Stimulated activated CD4-positive, alpha-beta T cell treated with anti-CD3 and anti-CD28 coated beads, Interleukin-4, amount 100 ng/mL, for 24 hours (primary cell): Measurements from ENCODE around the gene SNAI1.
"Not testable (repeated sequence)": the region's sequence is repeated elsewhere in the genome, so short reads cannot be mapped to it uniquely, and the experiment has no call there.

Experiments
- DNase-seq: peaks from one replicate; pipeline ENCODE4 v3.0.0-alpha.2; 2020

The SNAI1 gene

GRCh38 chr20:49987015-49987867, 4.5 kb downstream of the SNAI1 start:
- no peak for DNase-seq

- no peak for DNase-seq
Observed at GRCh38 chr20:49987868-49988690, 5.3 kb downstream of the SNAI1 start.

- no peak for DNase-seq
Observed at GRCh38 chr20:49989234-49990065, 6.7 kb downstream of the SNAI1 start.

- DNase-seq, result no peak
Observed at GRCh38 chr20:49990271-49990720, 7.5 kb downstream of the SNAI1 start.

- no peak for DNase-seq
Observed at GRCh38 chr20:49993301-49993751, 10.5 kb downstream of the SNAI1 start.

- no peak for DNase-seq
Observed at GRCh38 chr20:49995586-49995985, 12.8 kb downstream of the SNAI1 start.

GRCh38 chr20:49998478-49999188, 15.9 kb downstream of the SNAI1 start:
- not testable (repeated sequence) for DNase-seq

- DNase-seq, result peak; percentile 23
Observed at GRCh38 chr20:49999329-49999728, 16.5 kb downstream of the SNAI1 start.

GRCh38 chr20:50000548-50001222, 17.9 kb downstream of the SNAI1 start:
- not testable (repeated sequence) for DNase-seq

- DNase-seq, result no peak
Observed at GRCh38 chr20:50001784-50002311, 19.1 kb downstream of the SNAI1 start.

GRCh38 chr20:50003253-50003656, 20.5 kb downstream of the SNAI1 start:
- no peak for DNase-seq

- no peak for DNase-seq
Observed at GRCh38 chr20:50004229-50004628, 21.4 kb downstream of the SNAI1 start.

- no peak for DNase-seq
Observed at GRCh38 chr20:50005471-50005981, 22.7 kb downstream of the SNAI1 start.

GRCh38 chr20:50007369-50007768, 24.6 kb downstream of the SNAI1 start:
- DNase-seq, result no peak

GRCh38 chr20:50008007-50008406, 25.2 kb downstream of the SNAI1 start:
- no peak for DNase-seq

- no peak for DNase-seq
Observed at GRCh38 chr20:50009521-50010454, 27.0 kb downstream of the SNAI1 start.

- DNase-seq, result not testable (repeated sequence)
Observed at GRCh38 chr20:50011597-50011996, 28.8 kb downstream of the SNAI1 start.

GRCh38 chr20:50012282-50013263, 29.8 kb downstream of the SNAI1 start:
- no peak for DNase-seq

- no peak for DNase-seq
Observed at GRCh38 chr20:50013976-50014375, 31.2 kb downstream of the SNAI1 start.
